ENCODE data around the gene TANC1. TPM values are rescaled to one million over a fixed set of nuclear protein-coding genes. Genes with fewer than 3 reads are reported as not detected.

TANC1 gene
- total RNA-seq, 2 experiments from 2014 or later, result 0.41 to 0.47 TPM

GRCh38 chr2:159124931-159125467, 156.6 kb downstream of the TANC1 start:
- Histone ChIP-seq H3K9me3 (ENCODE audit: control insufficient read depth in 1 of 2, insufficient read depth in 1 of 2, low read length in 2 of 2) (no peaks in the 10 kb centered on the region), H3K4me1 (ENCODE audit: insufficient read depth, low read length) (peaks cover 19% of the 10 kb centered on the region), H3K27me3 (ENCODE audit: control insufficient read depth in 1 of 2, insufficient read depth in 2 of 2, low read length in 2 of 2) (no peaks in the 10 kb centered on the region), H3K4me3 (ENCODE audit: low read length) (no peak overlapping the region), H3K36me3 (ENCODE audit: insufficient read depth, low read length) (no peaks in the 10 kb centered on the region), H3K27ac (ENCODE audit: low read depth in 1 of 2, low read length in 2 of 2) (no peak overlapping the region)
- CTCF ChIA-PET, result no interaction called here
- Mint-ChIP-seq H3K9me3 (no peaks in the 10 kb centered on the region), H3K27me3 (no peaks in the 10 kb centered on the region), H3K4me3 (no peak overlapping the region), H3K36me3 (ENCODE audit: low read depth) (no peaks in the 10 kb centered on the region), H3K4me1 (ENCODE audit: low read depth) (peaks cover 27% of the 10 kb centered on the region), H3K27ac (peak overlapping the region; percentile 81)
- intact Hi-C loops (cut with DNase I, micrococcal nuclease), result no loop called here
- POLR2A ChIA-PET, result interaction anchor here (0.7 to 1.7 kb wide), 3 partner anchors 24 to 587 kb away, joined by 3 to 5 read pairs (median 4); partner anchors contain the start of gene MARCHF7
- ATAC-seq (ENCODE audit: poor library complexity) (no peak), DNase-seq (no peak)
- no peak for TF ChIP-seq CTCF (IDR thresholded peaks at IDR 0.05)

- no peak for DNase-seq
- Mint-ChIP-seq H3K4me1 (ENCODE audit: low read depth) (peaks cover 27% of the 10 kb centered on the region), H3K4me3 (no peak overlapping the region), H3K9me3 (no peaks in the 10 kb centered on the region), H3K27ac (no peak overlapping the region), H3K27me3 (no peaks in the 10 kb centered on the region), H3K36me3 (ENCODE audit: low read depth) (no peaks in the 10 kb centered on the region)
- Histone ChIP-seq H3K4me3 (ENCODE audit: low read length) (no peak overlapping the region), H3K9me3 (ENCODE audit: control insufficient read depth in 1 of 2, insufficient read depth in 1 of 2, low read length in 2 of 2) (no peaks in the 10 kb centered on the region), H3K36me3 (ENCODE audit: insufficient read depth, low read length) (no peaks in the 10 kb centered on the region), H3K27me3 (ENCODE audit: control insufficient read depth in 1 of 2, insufficient read depth in 2 of 2, low read length in 2 of 2) (no peaks in the 10 kb centered on the region), H3K4me1 (ENCODE audit: insufficient read depth, low read length) (peaks cover 19% of the 10 kb centered on the region), H3K27ac (ENCODE audit: low read depth in 1 of 2, low read length in 2 of 2) (no peak overlapping the region)
- no peak for ATAC-seq (ENCODE audit: poor library complexity)
- CTCF ChIA-PET, result no interaction called here
- no peak for TF ChIP-seq CTCF (IDR thresholded peaks at IDR 0.05)
- intact Hi-C loops (cut with DNase I, micrococcal nuclease), result no loop called here
- POLR2A ChIA-PET, result interaction anchor here (1.5 kb wide), 1 partner anchor 20 kb away, joined by 5 read pairs; no protein-coding TSS in a partner anchor
These were observed 157.4 kb downstream of the TANC1 start for GRCh38 chr2:159125858-159126257.

GRCh38 chr2:159126432-159127022, 158.1 kb downstream of the TANC1 start:
- no peak for ATAC-seq (ENCODE audit: poor library complexity)
- no peaks in the 10 kb centered on the region for H3K9me3 Mint-ChIP-seq
- no peaks in the 10 kb centered on the region for H3K27me3 Mint-ChIP-seq
- CTCF ChIA-PET, result no interaction called here
- Histone ChIP-seq H3K9me3 (ENCODE audit: control insufficient read depth in 1 of 2, insufficient read depth in 1 of 2, low read length in 2 of 2) (no peaks in the 10 kb centered on the region), H3K4me1 (ENCODE audit: insufficient read depth, low read length) (peaks cover 19% of the 10 kb centered on the region), H3K27me3 (ENCODE audit: control insufficient read depth in 1 of 2, insufficient read depth in 2 of 2, low read length in 2 of 2) (no peaks in the 10 kb centered on the region), H3K36me3 (ENCODE audit: insufficient read depth, low read length) (no peaks in the 10 kb centered on the region), H3K27ac (ENCODE audit: low read depth in 1 of 2, low read length in 2 of 2) (no peak overlapping the region), H3K4me3 (ENCODE audit: low read length) (no peak overlapping the region)
- intact Hi-C loops (cut with DNase I, micrococcal nuclease), result no loop called here
- TF ChIP-seq CTCF (IDR thresholded peaks at IDR 0.05), result no peak
- H3K27ac Mint-ChIP-seq, result no peak overlapping the region
- DNase-seq, result no peak
- POLR2A ChIA-PET, result interaction anchor here (1.5 kb wide), 1 partner anchor 20 kb away, joined by 5 read pairs; no protein-coding TSS in a partner anchor
- H3K4me1 Mint-ChIP-seq (ENCODE audit: low read depth), result peaks cover 27% of the 10 kb centered on the region
- H3K36me3 Mint-ChIP-seq (ENCODE audit: low read depth), result no peaks in the 10 kb centered on the region
- H3K4me3 Mint-ChIP-seq, result no peak overlapping the region

All from CD4-positive, alpha-beta T cell (primary cell).